IMR-90 (cell line): ENCODE measurements around the gene BASP1. TPM values are rescaled to one million over a fixed set of nuclear protein-coding genes. Genes with fewer than 3 reads are reported as not detected.

Experiments
- ATAC-seq: fragments of 200-7000 bp; cut with Tn5 transposase; 2 replicates; pipeline ENCODE4 v1.9.1; 2020; ENCODE audit warnings: low read depth, mild to moderate bottlenecking, moderate library complexity
- BruUV-seq: library from RNA; stranded (reverse); fragments of 400-500 nt; replicated peaks from 2 replicates; lab custom pipeline; 2021; lab: Mats Ljungman, UMichigan
- CTCF ChIA-PET: fragments of 300-600 bp; formaldehyde crosslinking; extraction: SDS; loops from one replicate; lab custom pipeline; 2021; ENCODE audit warnings: antibody characterized with exemption; lab: Yijun Ruan, JAX
- POLR2A ChIA-PET: fragments of 300-600 bp; sonication (Branson Sonifier 250); formaldehyde crosslinking; loops from one replicate; lab custom pipeline; 2022; ENCODE audit warnings: antibody characterized with exemption; ENCODE audit not compliant: unreplicated experiment; lab: Charles Lee
- DNase-seq: peaks from one replicate; pipeline ENCODE4 v3.0.0; 2013
- H2AFZ ChIP-seq: replicated peaks from 2 replicates; pipeline ENCODE3; 2013; ENCODE audit warnings: low read length, mild to moderate bottlenecking; ENCODE audit not compliant: poor library complexity
- H2AK5ac ChIP-seq: 2 replicates; pipeline ENCODE4 v1.6.1; 2013; ENCODE audit warnings: low read depth, low read length, inconsistent platforms
- H2AK9ac ChIP-seq: replicated peaks from 2 replicates; pipeline ENCODE3; 2013; ENCODE audit warnings: mild to moderate bottlenecking, low read depth, low read length, moderate library complexity; ENCODE audit not compliant: poor library complexity
- H2BK120ac ChIP-seq: 2 replicates; pipeline ENCODE4 v1.6.1; 2013; ENCODE audit warnings: low read depth, low read length, inconsistent platforms
- H2BK15ac ChIP-seq: 3 replicates; pipeline ENCODE4 v1.6.1; 2013; ENCODE audit warnings: low read depth, low read length, inconsistent platforms
- H2BK20ac ChIP-seq: 2 replicates; pipeline ENCODE4 v1.6.1; 2013; ENCODE audit warnings: low read depth, mild to moderate bottlenecking, inconsistent platforms, low read length, moderate library complexity
- H2BK5ac ChIP-seq: 2 replicates; pipeline ENCODE4 v1.6.1; 2013; ENCODE audit warnings: mild to moderate bottlenecking, low read depth, low read length, inconsistent platforms; ENCODE audit not compliant: poor library complexity, severe bottlenecking
- H3K14ac ChIP-seq: replicated peaks from 2 replicates; pipeline ENCODE4 v1.6.1; 2013; ENCODE audit warnings: low read depth, low read length, inconsistent platforms
- H3K18ac ChIP-seq: 2 replicates; pipeline ENCODE4 v1.6.1; 2013; ENCODE audit warnings: low read depth, low read length, control low read depth
- H3K23ac ChIP-seq: 2 replicates; pipeline ENCODE4 v1.6.1; 2013; ENCODE audit warnings: low read depth, low read length, inconsistent platforms
- H3K27ac ChIP-seq: 2 replicates; pipeline ENCODE4 v1.5.1; 2013; ENCODE audit warnings: mild to moderate bottlenecking, control low read depth, low read length; ENCODE audit not compliant: insufficient read depth
- H3K27me3 ChIP-seq: 2 replicates; pipeline ENCODE4 v1.6.1; 2013; ENCODE audit warnings: low read length; ENCODE audit not compliant: control insufficient read depth, insufficient read depth
- H3K36me3 ChIP-seq: 2 replicates; pipeline ENCODE4 v1.6.1; 2013; ENCODE audit warnings: low read length, mixed read lengths; ENCODE audit not compliant: control insufficient read depth, insufficient read depth
- H3K4ac ChIP-seq: 2 replicates; pipeline ENCODE4 v1.6.1; 2013; ENCODE audit warnings: low read depth, low read length, inconsistent platforms
- H3K4me1 ChIP-seq: 2 replicates; pipeline ENCODE4 v1.6.1; 2013; ENCODE audit warnings: low read length, mixed read lengths; ENCODE audit not compliant: control insufficient read depth, insufficient read depth
- H3K4me2 ChIP-seq: 2 replicates; pipeline ENCODE4 v1.6.1; 2013; ENCODE audit warnings: low read depth, mild to moderate bottlenecking, control low read depth, low read length, moderate library complexity
- H3K4me3 ChIP-seq: 2 replicates; pipeline ENCODE4 v1.5.1; 2013; ENCODE audit warnings: low read depth, mild to moderate bottlenecking, control low read depth, low read length, moderate library complexity; ENCODE audit not compliant: insufficient read depth
- H3K56ac ChIP-seq: 2 replicates; pipeline ENCODE4 v1.6.1; 2013; ENCODE audit warnings: low read length, inconsistent platforms; ENCODE audit not compliant: insufficient read depth; ENCODE audit errors: extremely low read depth
- H3K79me1 ChIP-seq, 2 experiments: 2 replicates each; pipeline ENCODE4 v1.6.1; 2013; ENCODE audit warnings: low read length in 2 of 2, inconsistent platforms in 1 of 2, low read depth in 1 of 2
- H3K9ac ChIP-seq: 2 replicates; pipeline ENCODE4 v1.6.1; 2013; ENCODE audit warnings: low read depth, low read length, control low read depth
- H3K9me1 ChIP-seq: 2 replicates; pipeline ENCODE4 v1.6.1; 2013; ENCODE audit warnings: low read length, inconsistent platforms; ENCODE audit not compliant: insufficient read depth
- H3K9me3 ChIP-seq: 2 replicates; pipeline ENCODE4 v1.6.1; 2013; ENCODE audit warnings: low read length; ENCODE audit not compliant: control insufficient read depth, insufficient read depth
- H4K20me1 ChIP-seq: 2 replicates; pipeline ENCODE4 v1.6.1; 2013; ENCODE audit warnings: low read length, inconsistent platforms; ENCODE audit not compliant: insufficient read depth
- H4K5ac ChIP-seq: 2 replicates; pipeline ENCODE4 v1.6.1; 2013; ENCODE audit warnings: mild to moderate bottlenecking, low read depth, low read length, control low read depth
- H4K8ac ChIP-seq, 2 experiments: 2 replicates each; pipeline ENCODE4 v1.6.1; 2013; ENCODE audit warnings: low read depth in 2 of 2, low read length in 2 of 2, control low read depth in 1 of 2, inconsistent platforms in 1 of 2
- H4K91ac ChIP-seq: 2 replicates; pipeline ENCODE4 v1.6.1; 2013; ENCODE audit warnings: low read depth, low read length, inconsistent platforms; ENCODE audit not compliant: insufficient read depth
- CEBPB ChIP-seq: IDR thresholded peaks from 2 replicates; pipeline ENCODE4 v1.6.1; 2012; ENCODE audit warnings: low read depth, low read length, improper control_type of control experiment
- CHD1 ChIP-seq: IDR thresholded peaks from 2 replicates; pipeline ENCODE4 v1.6.1; 2012; ENCODE audit warnings: low read depth, low read length, improper control_type of control experiment
- ELK1 ChIP-seq: fragments of 150-350 bp; IDR thresholded peaks from 2 replicates; pipeline ENCODE4 v1.6.1; 2016; ENCODE audit warnings: low read depth, mild to moderate bottlenecking, low read length, moderate library complexity, borderline replicate concordance
- FOS ChIP-seq: fragments of 150-350 bp; IDR thresholded peaks from 2 replicates; pipeline ENCODE4 v1.6.1; 2016; ENCODE audit warnings: low read depth, low read length
- MAFK ChIP-seq: IDR thresholded peaks from 2 replicates; pipeline ENCODE4 v1.6.1; 2012; ENCODE audit warnings: low read depth, low read length, improper control_type of control experiment
- MXI1 ChIP-seq: IDR thresholded peaks from 2 replicates; pipeline ENCODE4 v1.6.1; 2012; ENCODE audit warnings: low read depth, mild to moderate bottlenecking, low read length, moderate library complexity, borderline replicate concordance
- NFE2L2 ChIP-seq: fragments of 150-350 bp; IDR thresholded peaks from 2 replicates; pipeline ENCODE4 v1.6.1; 2016; ENCODE audit warnings: low read depth, mild to moderate bottlenecking, low read length
- POLR2A ChIP-seq: IDR thresholded peaks from 2 replicates; pipeline ENCODE4 v1.6.1; 2012; ENCODE audit warnings: mild to moderate bottlenecking, low read depth, low read length
- RAD21 ChIP-seq: IDR thresholded peaks from 2 replicates; pipeline ENCODE4 v1.6.1; 2012; ENCODE audit warnings: low read length, improper control_type of control experiment
- RCOR1 ChIP-seq: IDR thresholded peaks from 2 replicates; pipeline ENCODE4 v1.6.1; 2012; ENCODE audit warnings: mild to moderate bottlenecking, low read length, improper control_type of control experiment; ENCODE audit not compliant: insufficient replicate concordance
- RFX5 ChIP-seq: IDR thresholded peaks from 2 replicates; pipeline ENCODE4 v1.8.0; 2012; ENCODE audit warnings: low read depth, mild to moderate bottlenecking, low read length, moderate library complexity
- SMC3 ChIP-seq: fragments of 150-350 bp; IDR thresholded peaks from 2 replicates; pipeline ENCODE4 v1.6.1; 2016; ENCODE audit warnings: low read depth, mild to moderate bottlenecking, antibody characterized with exemption, low read length, moderate library complexity
- WGBS, 2 experiments: methylation state at CpG; one replicate each; pipeline versions ENCODE4 v1.1.5 to v1.1.7; 2013; ENCODE audit warnings: missing lambda C conversion rate in 2 of 2; ENCODE audit not compliant: insufficient read length in 1 of 2; ENCODE audit errors: extremely low coverage in 2 of 2; 5-methylcytosine and 5-hydroxymethylcytosine counted together
- dilution Hi-C: fragments of 300-500 bp; cut with HindIII; formaldehyde crosslinking; loops from one replicate; pipeline ENCODE4 v1.14.3; 2018; ENCODE audit warnings: low sequenced_read_pairs; ENCODE audit not compliant: unreplicated experiment
- in situ Hi-C: fragments of 300-500 bp; cut with MboI; formaldehyde crosslinking; loops from 3 replicates; pipeline ENCODE4 v1.14.3; 2019; ENCODE audit warnings: low sequenced_read_pairs, inconsistent platforms, mixed read lengths
- intact Hi-C: fragments of 100-400 bp; cut with micrococcal nuclease; formaldehyde crosslinking; loops from 2 replicates; pipeline ENCODE4 v1.10.0; 2022
- polyA plus RNA-seq, 3 experiments: library from polyadenylated mRNA; depleted of rRNA; stranded (reverse); fragments of >200 nt; gene quantifications; 2 replicates each; pipeline ENCODE4 v1.2.3, GENCODE V29; 2012; ENCODE audit warnings: low replicate concordance in 1 of 3
- total RNA-seq: library from RNA; depleted of rRNA; stranded (reverse); fragments of >200 nt; gene quantifications from 2 replicates; pipeline ENCODE4 v1.2.3, GENCODE V29; 2012
- TF ChIP-seq, protein P1 (sequence below): fragments of 150-350 bp; IDR thresholded peaks from 2 replicates; pipeline ENCODE4 v1.6.1; 2017; ENCODE audit warnings: mild to moderate bottlenecking, antibody characterized with exemption, low read length, low read depth

Gene BASP1
- total and polyA plus RNA-seq, 2 of the 4 experiments (the other 2 are of a cell fraction): 39.6 to 103 TPM

DNA sequence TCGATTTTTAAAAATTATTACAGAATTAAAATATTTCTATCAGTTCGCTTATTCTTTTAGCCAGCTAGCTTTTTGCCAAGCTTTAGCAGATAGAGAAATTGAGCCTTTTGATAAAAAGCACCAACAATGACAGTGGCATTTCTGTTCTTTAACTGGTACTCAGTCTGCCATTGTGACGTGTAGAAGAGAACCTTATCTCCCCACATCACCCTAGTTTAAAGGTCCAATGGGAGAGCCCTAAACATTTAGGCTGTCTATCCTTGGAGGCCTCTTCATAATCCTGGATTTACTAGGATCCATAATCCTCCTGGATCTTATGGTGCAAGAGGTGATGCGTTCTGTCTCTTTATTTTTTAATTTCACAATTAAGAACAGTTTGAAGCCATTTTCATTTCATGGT is 3.0 kb downstream of the BASP1 start:
- Histone ChIP-seq H3K23ac (no peak overlapping the region; the same call in 1 of the 2 replicates), H4K5ac (no peak overlapping the region), H3K9me1 (peaks cover 17% of the 10 kb centered on the region), H3K4ac (no peak overlapping the region), H3K4me2 (peak overlapping the region; percentile 58), H3K9me3 (no peaks in the 10 kb centered on the region), H3K9ac (no peak overlapping the region), H3K4me3 (no peak overlapping the region), H4K20me1 (peaks cover 68% of the 10 kb centered on the region), H3K27ac (no peak overlapping the region), H3K27me3 (no peaks in the 10 kb centered on the region), H3K56ac (no peak overlapping the region), H3K79me1 (peaks cover 3 to 51% of the 10 kb centered on the region in 2 experiments), H2AK5ac (no peak overlapping the region; the same call in 1 of the 2 replicates), H3K14ac (peak overlapping the region; percentile 66), H2BK5ac (no peak overlapping the region), H4K8ac (no peak overlapping the region), H2BK120ac (no peak overlapping the region), H2AFZ (no peak overlapping the region), H2AK9ac (no peak overlapping the region), H2BK20ac (no peak overlapping the region), H4K91ac (no peak overlapping the region), H3K4me1 (peaks cover 24% of the 10 kb centered on the region), H3K36me3 (peaks cover 9% of the 10 kb centered on the region), H2BK15ac (no peak overlapping the region), H3K18ac (no peak overlapping the region)
- no TSS peak for BruUV-seq
- WGBS, 2 experiments: no CpG with 5 or more reads among the region's 4 CpGs
- CTCF ChIA-PET: interaction anchor here (0.6 to 1.1 kb wide), 4 partner anchors 47 to 1061 kb away, joined by 3 to 4 read pairs (median 3); no protein-coding TSS in a partner anchor
- ATAC-seq (no peak), DNase-seq (no peak)
- POLR2A ChIA-PET: no interaction called here
- in situ Hi-C loops (no loop called here), dilution Hi-C loops (no loop called here), intact Hi-C loops (no loop called here)
- TF ChIP-seq CEBPB (no peak), POLR2A (no peak), MXI1 (no peak), CHD1 (no peak), RCOR1 (no peak), NFE2L2 (no peak), RFX5 (no peak), ELK1 (no peak), RAD21 (no peak), MAFK (no peak), FOS (no peak), SMC3 (no peak)
- TF ChIP-seq, protein P1, sequence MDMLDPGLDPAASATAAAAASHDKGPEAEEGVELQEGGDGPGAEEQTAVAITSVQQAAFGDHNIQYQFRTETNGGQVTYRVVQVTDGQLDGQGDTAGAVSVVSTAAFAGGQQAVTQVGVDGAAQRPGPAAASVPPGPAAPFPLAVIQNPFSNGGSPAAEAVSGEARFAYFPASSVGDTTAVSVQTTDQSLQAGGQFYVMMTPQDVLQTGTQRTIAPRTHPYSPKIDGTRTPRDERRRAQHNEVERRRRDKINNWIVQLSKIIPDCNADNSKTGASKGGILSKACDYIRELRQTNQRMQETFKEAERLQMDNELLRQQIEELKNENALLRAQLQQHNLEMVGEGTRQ: no peak
